NB4 (cell line): ENCODE results near the gene ARL10.

Experiments used
- CTCF ChIP-seq: IDR thresholded peaks from one replicate; pipeline ENCODE4 v1.5.1; 2012; ENCODE audit warnings: low read depth, low read length
- MYC ChIP-seq: IDR thresholded peaks from 2 replicates; pipeline ENCODE4 v1.6.1; 2011; ENCODE audit warnings: low read depth, low read length
- POLR2A ChIP-seq: IDR thresholded peaks from 2 replicates; pipeline ENCODE4 v1.6.1; 2011; ENCODE audit warnings: mild to moderate bottlenecking; ENCODE audit not compliant: insufficient read length; ENCODE audit errors: extremely low read depth
- TF ChIP-seq, protein P1 (sequence below): IDR thresholded peaks from 2 replicates; pipeline ENCODE4 v1.6.1; 2011; ENCODE audit warnings: low read depth, low read length

DNA sequence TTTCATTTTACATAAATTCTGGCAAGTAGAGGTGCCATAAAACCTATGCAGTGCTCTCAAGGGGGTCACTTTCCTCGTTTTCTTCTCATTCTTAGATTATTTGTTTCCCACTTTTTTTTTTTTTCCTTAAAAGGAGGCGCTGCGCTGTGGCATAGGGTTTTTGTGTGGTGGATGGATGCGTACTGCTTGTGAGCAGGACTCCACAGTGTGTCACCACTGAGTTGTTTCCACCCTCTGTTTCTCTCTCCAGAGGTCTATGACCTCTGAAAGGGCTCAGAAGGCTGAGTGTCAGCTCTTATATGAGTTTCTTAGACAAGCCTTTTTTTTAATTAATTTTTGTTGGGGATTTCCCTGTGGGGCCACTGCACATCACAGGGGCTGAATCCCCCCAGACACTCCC lies 64.7 kb downstream of the ARL10 start:
- TF ChIP-seq POLR2A (no peak), CTCF (no peak), MYC (no peak)
- TF ChIP-seq, protein P1, sequence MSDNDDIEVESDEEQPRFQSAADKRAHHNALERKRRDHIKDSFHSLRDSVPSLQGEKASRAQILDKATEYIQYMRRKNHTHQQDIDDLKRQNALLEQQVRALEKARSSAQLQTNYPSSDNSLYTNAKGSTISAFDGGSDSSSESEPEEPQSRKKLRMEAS = no peak
